WTC11 (cell line): ENCODE data around the gene LTBP4. TPM values are rescaled to one million over a fixed set of nuclear protein-coding genes. Genes with fewer than 3 reads are reported as not detected.

Experiments used
- ATAC-seq: fragments of 200-7000 bp; cut with Tn5 transposase; 2 replicates; pipeline ENCODE4 v1.10.0; 2021; ENCODE audit warnings: mild to moderate bottlenecking, moderate library complexity
- CTCF ChIA-PET: fragments of 300-600 bp; sonication (Branson Sonifier 250); formaldehyde crosslinking; loops from one replicate; lab custom pipeline; 2021; ENCODE audit warnings: antibody characterized with exemption; lab: Charles Lee
- POLR2A ChIA-PET: fragments of 350-600 bp; sonication (Branson Sonifier 250); formaldehyde crosslinking; loops from one replicate; lab custom pipeline; 2021; ENCODE audit warnings: antibody characterized with exemption; lab: Charles Lee
- DNase-seq: peaks from one replicate; pipeline ENCODE4 v3.0.0; 2021; ENCODE audit warnings: low spot score
- H3K27ac Mint-ChIP-seq: 2 replicates; pipeline ENCODE4 v1.8.0; 2021; ENCODE audit warnings: mixed read lengths
- H3K27me3 Mint-ChIP-seq: 2 replicates; pipeline ENCODE4 v1.8.0; 2021; ENCODE audit warnings: low read depth, mild to moderate bottlenecking, moderate library complexity, mixed read lengths
- H3K36me3 Mint-ChIP-seq: 2 replicates; pipeline ENCODE4 v1.8.0; 2021; ENCODE audit warnings: mixed read lengths
- H3K4me1 Mint-ChIP-seq: 2 replicates; pipeline ENCODE4 v1.8.0; 2022; ENCODE audit warnings: mixed read lengths
- H3K4me3 Mint-ChIP-seq: 2 replicates; pipeline ENCODE4 v1.8.0; 2021; ENCODE audit warnings: mild to moderate bottlenecking, moderate library complexity, mixed read lengths
- H3K9me3 Mint-ChIP-seq: 2 replicates; pipeline ENCODE4 v1.8.0; 2021; ENCODE audit warnings: mixed read lengths
- AR ChIP-seq: fragments of 250-450 bp; sonication (Bioruptor Pico); IDR thresholded peaks from 2 replicates; pipeline ENCODE4 v1.9.0; 2021; ENCODE audit warnings: mild to moderate bottlenecking
- GTF2I ChIP-seq: fragments of 250-450 bp; sonication (Bioruptor Pico); conservative IDR thresholded peaks from 2 replicates; pipeline ENCODE4 v1.4.0; 2021; ENCODE audit warnings: mild to moderate bottlenecking
- HMGA2 ChIP-seq: fragments of 250-450 bp; sonication (Bioruptor Pico); IDR thresholded peaks from 2 replicates; pipeline ENCODE4 v1.4.0; 2021; ENCODE audit warnings: mild to moderate bottlenecking, moderate library complexity
- JUN ChIP-seq: sonication (generic); formaldehyde crosslinking; IDR thresholded peaks from 2 replicates; pipeline ENCODE4 v1.8.0; 2023; ENCODE audit warnings: mild to moderate bottlenecking, missing genetic modification reagents
- MLX ChIP-seq: sonication (generic); formaldehyde crosslinking; IDR thresholded peaks from 2 replicates; pipeline ENCODE4 v1.8.1; 2023; ENCODE audit warnings: mild to moderate bottlenecking, missing genetic modification reagents, moderate library complexity
- MXD4 ChIP-seq: fragments of 250-450 bp; sonication (Bioruptor Pico); IDR thresholded peaks from 2 replicates; pipeline ENCODE4 v1.8.0; 2021; ENCODE audit warnings: mild to moderate bottlenecking, moderate library complexity, borderline replicate concordance
- PRDM15 ChIP-seq: sonication (generic); formaldehyde crosslinking; IDR thresholded peaks from 2 replicates; pipeline ENCODE4 v1.8.0; 2022; ENCODE audit warnings: missing genetic modification reagents
- RORB ChIP-seq: fragments of 250-450 bp; sonication (Bioruptor Pico); IDR thresholded peaks from 2 replicates; pipeline ENCODE4 v1.9.0; 2021; ENCODE audit warnings: mild to moderate bottlenecking
- TEAD1 ChIP-seq: sonication (generic); formaldehyde crosslinking; IDR thresholded peaks from 2 replicates; pipeline ENCODE4 v1.8.0; 2022; ENCODE audit warnings: mild to moderate bottlenecking, missing genetic modification reagents
- TP53 ChIP-seq: sonication (generic); formaldehyde crosslinking; IDR thresholded peaks from 2 replicates; pipeline ENCODE4 v1.8.1; 2023; ENCODE audit warnings: mild to moderate bottlenecking, missing genetic modification reagents
- ZMAT4 ChIP-seq: fragments of 250-450 bp; sonication (Bioruptor Pico); IDR thresholded peaks from 2 replicates; pipeline ENCODE4 v1.9.0; 2021; ENCODE audit warnings: mild to moderate bottlenecking
- ZNF138 ChIP-seq: sonication (generic); formaldehyde crosslinking; conservative IDR thresholded peaks from 2 replicates; pipeline ENCODE4 v1.8.1; 2022; ENCODE audit warnings: mild to moderate bottlenecking, moderate library complexity, missing genetic modification reagents
- ZNF671 ChIP-seq: fragments of 250-450 bp; sonication (Bioruptor Pico); IDR thresholded peaks from 2 replicates; pipeline ENCODE4 v1.8.0; 2021; ENCODE audit warnings: mild to moderate bottlenecking
- total RNA-seq: library from RNA; stranded (reverse); gene quantifications from 3 replicates; pipeline ENCODE4 v1.2.3, GENCODE V29; 2021
- TF ChIP-seq, protein P1 (sequence below): sonication (generic); formaldehyde crosslinking; IDR thresholded peaks from 2 replicates; pipeline ENCODE4 v1.8.1; 2023; ENCODE audit warnings: mild to moderate bottlenecking, moderate library complexity, missing genetic modification reagents

The LTBP4 gene
- total RNA-seq, 1 experiment from 2014 or later = 125 TPM

GRCh38 chr19:40599902-40600569, 1.1 kb upstream of the LTBP4 start (continued):
- TF ChIP-seq ZNF671 (CRISPR knock-in tag) = no peak
- no peak for TF ChIP-seq GTF2I (CRISPR knock-in tag)
- TF ChIP-seq MXD4 (CRISPR knock-in tag) = no peak
- TF ChIP-seq AR (CRISPR knock-in tag) = no peak

- H3K36me3 Mint-ChIP-seq = no peaks in the 10 kb centered on the region
- ChIA-PET CTCF (interaction anchor here (0.5 to 7.7 kb wide), 19 partner anchors 9 to 1102 kb away, joined by 3 to 101 read pairs (median 23); partner anchors contain the start of genes BLVRB and DLL3), POLR2A (interaction anchor here (1.4 kb wide), 1 partner anchor 52 kb away, joined by 4 read pairs; no protein-coding TSS in a partner anchor)
- no peaks in the 10 kb centered on the region for H3K9me3 Mint-ChIP-seq
- H3K4me1 Mint-ChIP-seq = peaks cover 40% of the 10 kb centered on the region
- H3K27ac Mint-ChIP-seq = no peak overlapping the region
- TF ChIP-seq TP53 (CRISPR knock-in tag) (no peak), PRDM15 (CRISPR knock-in tag) (no peak), ZMAT4 (CRISPR knock-in tag) (no peak), MXD4 (CRISPR knock-in tag) (no peak), JUN (CRISPR knock-in tag) (no peak), ZNF138 (CRISPR knock-in tag) (no peak), TEAD1 (CRISPR knock-in tag) (no peak), RORB (no peak), HMGA2 (no peak), MLX (CRISPR knock-in tag) (no peak)
- TF ChIP-seq, protein P1, sequence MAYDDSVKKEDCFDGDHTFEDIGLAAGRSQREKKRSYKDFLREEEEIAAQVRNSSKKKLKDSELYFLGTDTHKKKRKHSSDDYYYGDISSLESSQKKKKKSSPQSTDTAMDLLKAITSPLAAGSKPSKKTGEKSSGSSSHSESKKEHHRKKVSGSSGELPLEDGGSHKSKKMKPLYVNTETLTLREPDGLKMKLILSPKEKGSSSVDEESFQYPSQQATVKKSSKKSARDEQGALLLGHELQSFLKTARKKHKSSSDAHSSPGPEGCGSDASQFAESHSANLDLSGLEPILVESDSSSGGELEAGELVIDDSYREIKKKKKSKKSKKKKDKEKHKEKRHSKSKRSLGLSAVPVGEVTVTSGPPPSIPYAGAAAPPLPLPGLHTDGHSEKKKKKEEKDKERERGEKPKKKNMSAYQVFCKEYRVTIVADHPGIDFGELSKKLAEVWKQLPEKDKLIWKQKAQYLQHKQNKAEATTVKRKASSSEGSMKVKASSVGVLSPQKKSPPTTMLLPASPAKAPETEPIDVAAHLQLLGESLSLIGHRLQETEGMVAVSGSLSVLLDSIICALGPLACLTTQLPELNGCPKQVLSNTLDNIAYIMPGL (CRISPR knock-in tag) = no peak
- DNase-seq (no peak), ATAC-seq (no peak)
- peak overlapping the region; percentile 62 for H3K4me3 Mint-ChIP-seq
- H3K27me3 Mint-ChIP-seq = peaks cover 85% of the 10 kb centered on the region
Observed at GRCh38 chr19:40600570-40601133, 517 bp upstream of the LTBP4 start.
